Gastrocnemius medialis (tissue), 4 donors: ENCODE results near the gene ARHGEF37. TPM values are rescaled to one million over a fixed set of nuclear protein-coding genes. Genes with fewer than 3 reads are reported as not detected.
"Not testable (repeated sequence)": the region's sequence is repeated elsewhere in the genome, so short reads cannot be mapped to it uniquely, and the experiment has no call there.

Experiments used
- ATAC-seq, 2 donors: fragments of 150-250 bp; one replicate each; pipeline ENCODE4 v1.9.1; 2016
- DNase-seq, 2 donors: peaks; one replicate each; pipeline ENCODE4 v3.0.0-alpha.2; 2019
- H3K27ac ChIP-seq, 4 donors: fragments of 200-600 bp; sonication (generic); 1 replicate in 1 of 4; 2 replicates in 3 of 4; pipeline ENCODE4 v1.5.1; 2016 to 2018; ENCODE audit warnings: mild to moderate bottlenecking in 2 of 4, moderate library complexity in 1 of 4
- H3K27me3 ChIP-seq, 3 donors: fragments of 200-600 bp; sonication (generic) in 2 of 3; 1 replicate in 1 of 3; 2 replicates in 2 of 3; pipeline versions ENCODE4 v1.5.1 to v1.6.0; 2016 to 2019; ENCODE audit warnings: mild to moderate bottlenecking in 1 of 3, moderate library complexity in 1 of 3
- H3K36me3 ChIP-seq, 2 donors: fragments of 200-600 bp; sonication (generic) in 1 of 2; one replicate each; pipeline ENCODE4 v1.5.1; 2017 to 2018
- H3K4me1 ChIP-seq, 2 donors: fragments of 200-600 bp; sonication (generic) in 1 of 2; one replicate each; pipeline ENCODE4 v1.5.1; 2016 to 2017; ENCODE audit warnings: mild to moderate bottlenecking in 2 of 2
- H3K4me3 ChIP-seq, 4 donors: fragments of 200-600 bp; sonication (generic) in 3 of 4; 1 replicate in 1 of 4; 2 replicates in 3 of 4; pipeline ENCODE4 v1.5.1; 2016 to 2019; ENCODE audit warnings: mild to moderate bottlenecking in 2 of 4
- H3K9me3 ChIP-seq, 3 donors: fragments of 200-600 bp; sonication (generic) in 2 of 3; 1 replicate in 1 of 3; 2 replicates in 2 of 3; pipeline ENCODE4 v1.5.1; 2016 to 2019
- POLR2A ChIP-seq, 2 donors: fragments of 450-650 bp; IDR thresholded peaks; one replicate each; pipeline ENCODE4 v1.6.1; 2017; ENCODE audit warnings: antibody characterized with exemption in 2 of 2, mild to moderate bottlenecking in 2 of 2, moderate library complexity in 2 of 2
- in situ Hi-C, 4 donors: fragments of 200-750 bp; cut with MboI; loops; one replicate each; pipeline versions ENCODE4 v1.15.0 to v1.8.0; 2017; ENCODE audit warnings: low sequenced_read_pairs in 4 of 4
- intact Hi-C: fragments of 100-400 bp; cut with DNase I; formaldehyde crosslinking; loops from one replicate; pipeline ENCODE4 v1.15.1; 2023; ENCODE audit warnings: low total_unique reads
- total RNA-seq, 4 donors: library from RNA; depleted of rRNA; stranded (reverse); fragments of >200 nt; gene quantifications; one replicate each; pipeline versions ENCODE4 v1.1.0 to v1.2.3, GENCODE V29; 2016
- TF ChIP-seq, protein P1 (sequence below), 5 experiments: fragments of 450-650 bp in 3 of 5; fragments of 200-600 bp in 2 of 5; sonication (generic) in 2 of 5; IDR thresholded peaks in 4 of 5; conservative IDR thresholded peaks in 1 of 5; 1 replicate in 4 of 5; 2 replicates in 1 of 5; pipeline ENCODE4 v1.5.1; 2016 to 2019; ENCODE audit warnings: antibody characterized with exemption in 5 of 5, mild to moderate bottlenecking in 3 of 5, moderate library complexity in 3 of 5

The ARHGEF37 gene
- total RNA-seq, 4 donors from 2014 or later: 9.5 to 28.6 (median 21.0) TPM

DNA sequence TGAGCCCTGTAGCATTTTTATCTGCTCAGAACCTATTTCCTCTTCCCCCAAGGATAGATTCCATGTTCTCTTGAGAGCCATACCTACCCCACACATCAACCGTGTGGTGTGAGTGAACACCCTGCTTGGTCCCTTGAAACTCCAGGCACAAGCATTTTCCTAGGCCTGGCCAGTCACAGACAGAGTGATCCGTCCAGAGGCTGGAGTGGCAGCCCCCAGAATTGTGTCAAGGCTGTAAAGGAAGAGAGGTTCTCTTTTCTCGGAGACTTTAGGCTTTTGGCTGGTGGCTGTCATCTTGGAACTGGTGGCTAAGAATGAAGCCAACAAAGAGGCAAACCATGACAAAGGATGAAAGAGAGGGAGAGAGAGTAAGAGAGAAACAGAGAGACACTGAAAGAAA, 66.0 kb downstream of the ARHGEF37 start:
- Histone ChIP-seq H3K9me3 (no peaks in the 10 kb centered on the region), H3K4me3 (no peak overlapping the region), H3K27me3 (no peaks in the 10 kb centered on the region), H3K36me3 (no peaks in the 10 kb centered on the region), H3K4me1 (peaks cover 0 to 4% of the 10 kb centered on the region in 2 donors), H3K27ac (no peak overlapping the region)
- no peak for DNase-seq
- TF ChIP-seq, protein P1, sequence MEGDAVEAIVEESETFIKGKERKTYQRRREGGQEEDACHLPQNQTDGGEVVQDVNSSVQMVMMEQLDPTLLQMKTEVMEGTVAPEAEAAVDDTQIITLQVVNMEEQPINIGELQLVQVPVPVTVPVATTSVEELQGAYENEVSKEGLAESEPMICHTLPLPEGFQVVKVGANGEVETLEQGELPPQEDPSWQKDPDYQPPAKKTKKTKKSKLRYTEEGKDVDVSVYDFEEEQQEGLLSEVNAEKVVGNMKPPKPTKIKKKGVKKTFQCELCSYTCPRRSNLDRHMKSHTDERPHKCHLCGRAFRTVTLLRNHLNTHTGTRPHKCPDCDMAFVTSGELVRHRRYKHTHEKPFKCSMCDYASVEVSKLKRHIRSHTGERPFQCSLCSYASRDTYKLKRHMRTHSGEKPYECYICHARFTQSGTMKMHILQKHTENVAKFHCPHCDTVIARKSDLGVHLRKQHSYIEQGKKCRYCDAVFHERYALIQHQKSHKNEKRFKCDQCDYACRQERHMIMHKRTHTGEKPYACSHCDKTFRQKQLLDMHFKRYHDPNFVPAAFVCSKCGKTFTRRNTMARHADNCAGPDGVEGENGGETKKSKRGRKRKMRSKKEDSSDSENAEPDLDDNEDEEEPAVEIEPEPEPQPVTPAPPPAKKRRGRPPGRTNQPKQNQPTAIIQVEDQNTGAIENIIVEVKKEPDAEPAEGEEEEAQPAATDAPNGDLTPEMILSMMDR (IDR thresholded peaks at IDR 0.05 in 4 of 5, conservative IDR thresholded peaks at IDR 0.05 in 1 of 5): no peak
- TF ChIP-seq POLR2A (IDR thresholded peaks at IDR 0.05): no peak
- peak in 1 of 2 donors; percentile 19 for ATAC-seq
- in situ Hi-C loops (no loop called here), intact Hi-C loops (no loop called here)

DNA sequence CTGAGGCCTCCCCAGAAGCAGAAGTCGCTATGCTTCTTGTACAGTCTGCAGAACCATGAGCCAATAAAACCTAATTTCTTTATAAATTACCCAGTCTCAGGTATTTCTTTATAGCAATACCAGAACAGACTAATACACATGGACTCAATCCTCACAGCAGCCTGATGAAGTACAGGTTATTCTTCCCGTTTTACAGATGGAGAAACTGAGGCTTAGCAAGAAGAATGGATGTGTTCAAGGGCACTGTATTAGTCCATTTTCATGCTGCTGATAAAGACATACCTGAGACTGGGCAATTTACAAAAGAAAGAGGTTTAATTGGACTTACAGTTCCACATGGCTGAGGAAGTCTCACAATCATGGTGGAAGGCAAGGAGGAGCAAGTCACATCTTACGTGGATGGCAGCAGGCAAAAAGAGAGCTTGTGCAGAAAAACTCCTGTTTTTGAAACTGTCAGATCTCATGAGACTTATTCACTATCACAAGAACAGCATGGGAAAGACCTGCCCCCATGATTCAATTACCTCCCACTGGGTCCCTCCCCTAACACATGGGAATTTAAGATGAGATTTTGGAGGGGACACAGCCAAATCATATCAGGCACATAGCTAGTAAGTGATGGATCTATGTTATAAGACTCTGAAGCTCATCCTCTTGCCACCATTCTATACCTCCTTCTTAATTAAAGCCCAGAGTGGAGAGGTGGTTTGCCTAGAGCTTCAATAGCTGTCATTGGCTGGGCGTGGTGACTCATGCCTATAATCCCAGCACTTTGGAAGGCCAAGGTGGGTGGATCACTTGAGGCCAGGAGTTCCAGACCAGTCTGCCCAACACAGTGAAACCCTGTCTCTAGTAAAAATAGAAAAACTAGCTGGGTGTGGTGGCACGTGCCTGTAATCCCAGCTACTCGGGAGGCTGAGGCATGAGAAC, 67.4 kb downstream of the ARHGEF37 start:
- peaks cover 3 to 10% of the 10 kb centered on the region in 2 donors for H3K4me1 ChIP-seq
- H3K27me3 ChIP-seq, in situ Hi-C loops, H3K36me3 ChIP-seq, intact Hi-C loops, H3K9me3 ChIP-seq, ATAC-seq, H3K27ac ChIP-seq, H3K4me3 ChIP-seq, DNase-seq: not testable (repeated sequence)

DNA sequence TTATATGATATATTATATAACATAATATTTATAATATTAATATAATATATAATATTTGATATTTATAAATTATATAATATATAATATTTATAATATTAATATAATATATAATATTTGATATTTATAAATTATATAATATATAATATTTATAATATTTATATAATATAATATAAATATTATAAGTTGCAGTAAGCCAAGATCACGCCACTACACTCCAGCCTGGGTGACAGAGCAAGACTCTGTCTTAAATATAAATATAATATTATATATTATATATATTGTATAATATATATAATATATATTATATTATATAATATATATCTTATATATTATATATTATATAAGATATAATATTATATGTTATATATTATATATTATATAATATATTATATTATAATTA, 68.4 kb downstream of the ARHGEF37 start:
- DNase-seq, intact Hi-C loops, in situ Hi-C loops, H3K9me3 ChIP-seq, H3K27ac ChIP-seq, H3K36me3 ChIP-seq, H3K4me3 ChIP-seq, H3K27me3 ChIP-seq, ATAC-seq: not testable (repeated sequence)
- H3K4me1 ChIP-seq: peaks cover 11 to 19% of the 10 kb centered on the region in 2 donors

DNA sequence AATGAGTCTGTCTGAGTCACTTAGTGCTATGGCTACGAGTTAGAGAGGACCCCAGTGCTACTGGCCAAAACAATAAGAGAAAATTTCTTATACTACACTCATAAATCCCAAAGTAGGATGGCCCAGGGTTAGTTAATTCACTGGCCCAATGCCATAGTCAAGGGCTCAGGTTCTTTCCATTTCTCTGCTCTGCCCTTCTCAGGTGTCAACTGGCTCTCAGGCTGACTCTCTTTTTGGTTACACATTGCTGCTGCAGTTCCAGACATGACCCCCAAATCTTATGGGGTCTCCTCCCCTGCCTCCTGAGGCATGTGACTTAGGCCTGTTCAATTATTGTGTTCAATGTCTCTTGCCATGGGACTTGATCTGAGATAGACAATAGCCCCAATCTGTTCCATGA, 70.4 kb downstream of the ARHGEF37 start:
- in situ Hi-C loops: no loop called here
- intact Hi-C loops: no loop called here
- TF ChIP-seq POLR2A (IDR thresholded peaks at IDR 0.05): no peak
- TF ChIP-seq, protein P1 (IDR thresholded peaks at IDR 0.05 in 4 of 5, conservative IDR thresholded peaks at IDR 0.05 in 1 of 5): no peak
- H3K27me3 ChIP-seq: no peaks in the 10 kb centered on the region
- no peak overlapping the region for H3K4me3 ChIP-seq
- H3K9me3 ChIP-seq: no peaks in the 10 kb centered on the region
- DNase-seq (no peak), ATAC-seq (peak in 1 of 2 donors; percentile 32)
- peaks cover 11 to 19% of the 10 kb centered on the region in 2 donors for H3K4me1 ChIP-seq
- no peaks in the 10 kb centered on the region for H3K36me3 ChIP-seq
- peak overlapping the region in 3 of 4 donors; percentile 3 to 62 (median 12) for H3K27ac ChIP-seq

DNA sequence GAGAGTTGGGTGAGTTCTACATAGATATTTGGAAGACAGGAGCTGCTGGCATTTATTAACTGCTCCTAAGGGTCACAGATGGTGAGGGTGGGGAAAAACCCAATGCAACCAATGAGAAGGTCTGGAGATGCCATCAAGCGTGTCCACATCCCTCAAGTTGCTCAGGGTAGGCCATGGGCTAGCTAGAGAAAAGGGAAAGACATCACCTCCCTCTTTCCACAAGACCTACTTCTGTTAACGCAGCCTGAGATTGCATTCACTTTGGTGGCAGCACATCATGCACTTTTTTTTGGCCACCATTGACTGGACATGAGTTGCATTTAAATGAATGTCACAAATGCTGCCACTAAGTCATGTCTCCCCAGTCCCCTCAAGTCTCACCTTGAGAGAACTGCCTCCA, 71.4 kb downstream of the ARHGEF37 start:
- DNase-seq: no peak

More for the DNA sequence above, 71.4 kb downstream of the ARHGEF37 start:
- H3K27me3 ChIP-seq: no peaks in the 10 kb centered on the region
- no peak for TF ChIP-seq POLR2A (IDR thresholded peaks at IDR 0.05)
- TF ChIP-seq, protein P1 (IDR thresholded peaks at IDR 0.05 in 4 of 5, conservative IDR thresholded peaks at IDR 0.05 in 1 of 5): no peak
- H3K4me3 ChIP-seq: no peak overlapping the region
- H3K9me3 ChIP-seq: no peaks in the 10 kb centered on the region
- ATAC-seq: no peak
- peak overlapping the region in 1 of 4 donors; percentile 62 for H3K27ac ChIP-seq
- intact Hi-C loops: no loop called here
- no peaks in the 10 kb centered on the region for H3K36me3 ChIP-seq
- in situ Hi-C loops: no loop called here
- peaks cover 11 to 19% of the 10 kb centered on the region in 2 donors for H3K4me1 ChIP-seq
